GM12892 (cell line): Measurements from ENCODE around the gene TCF4.

Experiments used
- POLR2A ChIP-seq: IDR thresholded peaks from 2 replicates; pipeline ENCODE4 v1.6.1; 2011; ENCODE audit warnings: low read depth, low read length, control low read depth
- POLR2AphosphoS5 ChIP-seq: IDR thresholded peaks from 2 replicates; pipeline ENCODE4 v1.6.1; 2011; ENCODE audit warnings: low read depth, low read length, control low read depth

DNA sequence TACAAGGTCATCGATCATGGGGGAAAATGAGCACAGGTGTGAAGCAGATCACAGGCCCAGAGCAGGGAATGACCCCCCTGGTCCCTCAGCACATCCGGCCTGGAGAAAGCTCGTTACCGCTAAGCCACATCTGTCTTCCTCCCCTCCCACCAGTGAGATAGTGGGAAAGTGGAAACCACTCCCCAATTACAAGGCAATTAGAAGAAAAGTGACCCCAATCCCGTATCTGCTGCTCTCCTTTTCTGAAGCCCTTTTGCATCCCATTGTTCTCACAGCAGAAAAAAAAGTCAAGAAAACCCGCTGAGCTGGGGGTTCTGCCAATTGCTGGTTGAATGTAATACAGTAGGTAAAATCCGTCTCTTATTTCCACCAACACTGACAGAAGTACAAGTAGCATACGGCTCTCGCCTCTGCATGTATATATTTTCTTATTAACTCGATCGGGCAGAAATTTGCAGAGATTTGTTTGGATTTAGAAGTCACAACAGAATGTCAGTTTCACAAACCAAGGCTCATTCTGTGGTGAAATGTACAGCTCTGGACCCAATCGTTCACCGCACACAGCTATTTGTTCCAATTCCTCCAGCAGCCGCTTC lies 287.0 kb downstream of the TCF4 start:
- TF ChIP-seq POLR2A (no peak), POLR2AphosphoS5 (no peak)
